ENCODE measurements around the gene HIF1AN. TPM values are rescaled to one million over a fixed set of nuclear protein-coding genes. Genes with fewer than 3 reads are reported as not detected.
"Not testable (repeated sequence)": the region's sequence is repeated elsewhere in the genome, so short reads cannot be mapped to it uniquely, and the experiment has no call there.

HIF1AN gene
- total and polyA plus RNA-seq, 2 experiments from 2014 or later, result 13.7 to 36.0 TPM

- H3K27ac ChIP-seq, result no peak overlapping the region
- TF ChIP-seq CTCF (IDR thresholded peaks at IDR 0.05; ENCODE audit: poor library complexity) (no peak), EZH2phosphoT487 (IDR thresholded peaks at IDR 0.05; ENCODE audit: low read depth, severe bottlenecking, unreplicated experiment) (no peak), EZH2 (IDR thresholded peaks at IDR 0.05; ENCODE audit: borderline replicate concordance) (no peak)
- DNase-seq (ENCODE audit: low spot score), result no peak
- WGBS (ENCODE audit: low lambda C conversion rate, missing lambda C conversion rate), result 51% methylated on average over 8 of the region's 8 CpGs
- H3K9me2 ChIP-seq (replicated peaks; ENCODE audit: insufficient read depth), result no peaks in the 10 kb centered on the region
- no peak overlapping the region for H3K4me2 ChIP-seq
- H3K36me3 ChIP-seq (replicated peaks; ENCODE audit: insufficient read depth, low read depth), result no peaks in the 10 kb centered on the region
- H3K27me3 ChIP-seq, result peaks cover 55% of the 10 kb centered on the region
- no peaks in the 10 kb centered on the region for H4K20me1 ChIP-seq (ENCODE audit: insufficient read depth, poor library complexity, severe bottlenecking)
- no peaks in the 10 kb centered on the region for H3K4me1 ChIP-seq (ENCODE audit: insufficient read depth)
- no peaks in the 10 kb centered on the region for H3K9me3 ChIP-seq (ENCODE audit: low read depth)
- no peak overlapping the region for H2AFZ ChIP-seq
- H3K79me2 ChIP-seq, result no peaks in the 10 kb centered on the region
- H3K4me3 ChIP-seq, result no peak overlapping the region
These were observed 34.8 kb downstream of the HIF1AN start for GRCh38 chr10:100570506-100570905.

- no peaks in the 10 kb centered on the region for H3K9me3 ChIP-seq (ENCODE audit: low read depth)
- H3K27me3 ChIP-seq, result peaks cover 49% of the 10 kb centered on the region
- H2AFZ ChIP-seq, result no peak overlapping the region
- no peaks in the 10 kb centered on the region for H3K36me3 ChIP-seq (replicated peaks; ENCODE audit: insufficient read depth, low read depth)
- no peak overlapping the region for H3K27ac ChIP-seq
- H3K4me1 ChIP-seq (ENCODE audit: insufficient read depth), result no peaks in the 10 kb centered on the region
- H3K9me2 ChIP-seq (replicated peaks; ENCODE audit: insufficient read depth), result no peaks in the 10 kb centered on the region
- no peaks in the 10 kb centered on the region for H3K79me2 ChIP-seq
- TF ChIP-seq EZH2 (IDR thresholded peaks at IDR 0.05; ENCODE audit: borderline replicate concordance) (no peak), CTCF (IDR thresholded peaks at IDR 0.05; ENCODE audit: poor library complexity) (no peak), EZH2phosphoT487 (IDR thresholded peaks at IDR 0.05; ENCODE audit: low read depth, severe bottlenecking, unreplicated experiment) (no peak)
- H4K20me1 ChIP-seq (ENCODE audit: insufficient read depth, poor library complexity, severe bottlenecking), result no peaks in the 10 kb centered on the region
- 89% methylated on average over 24 of the region's 24 CpGs for WGBS (ENCODE audit: low lambda C conversion rate, missing lambda C conversion rate)
- no peak overlapping the region for H3K4me2 ChIP-seq
- no peak overlapping the region for H3K4me3 ChIP-seq
- no peak for DNase-seq (ENCODE audit: low spot score)
These were observed 35.5 kb downstream of the HIF1AN start for GRCh38 chr10:100571084-100571856.

- H3K9me2 ChIP-seq (replicated peaks; ENCODE audit: insufficient read depth); H4K20me1 ChIP-seq (ENCODE audit: insufficient read depth, poor library complexity, severe bottlenecking); H3K79me2 ChIP-seq; H2AFZ ChIP-seq; H3K4me1 ChIP-seq (ENCODE audit: insufficient read depth); H3K27ac ChIP-seq; H3K4me3 ChIP-seq; H3K9me3 ChIP-seq (ENCODE audit: low read depth); DNase-seq (ENCODE audit: low spot score); H3K4me2 ChIP-seq; H3K36me3 ChIP-seq (replicated peaks; ENCODE audit: insufficient read depth, low read depth): not testable (repeated sequence)
- peaks cover 32% of the 10 kb centered on the region for H3K27me3 ChIP-seq
- 78% methylated on average over 7 of the region's 7 CpGs for WGBS (ENCODE audit: low lambda C conversion rate, missing lambda C conversion rate)
These were observed 39.4 kb downstream of the HIF1AN start for GRCh38 chr10:100575146-100575545.

GRCh38 chr10:100575585-100576281 is 40.0 kb downstream of the HIF1AN start:
- Histone ChIP-seq H3K9me3 (ENCODE audit: low read depth) (no peaks in the 10 kb centered on the region), H3K27me3 (peaks cover 27% of the 10 kb centered on the region), H2AFZ (no peak overlapping the region), H3K36me3 (replicated peaks; ENCODE audit: insufficient read depth, low read depth) (no peaks in the 10 kb centered on the region), H3K4me1 (ENCODE audit: insufficient read depth) (no peaks in the 10 kb centered on the region), H3K79me2 (no peaks in the 10 kb centered on the region), H3K27ac (no peak overlapping the region), H4K20me1 (ENCODE audit: insufficient read depth, poor library complexity, severe bottlenecking) (no peaks in the 10 kb centered on the region), H3K9me2 (replicated peaks; ENCODE audit: insufficient read depth) (no peaks in the 10 kb centered on the region), H3K4me3 (no peak overlapping the region), H3K4me2 (no peak overlapping the region)
- no peak for DNase-seq (ENCODE audit: low spot score)
- no peak for TF ChIP-seq EZH2phosphoT487 (IDR thresholded peaks at IDR 0.05; ENCODE audit: low read depth, severe bottlenecking, unreplicated experiment)
- no peak for TF ChIP-seq EZH2 (IDR thresholded peaks at IDR 0.05; ENCODE audit: borderline replicate concordance)
- TF ChIP-seq CTCF (IDR thresholded peaks at IDR 0.05; ENCODE audit: poor library complexity), result no peak
- 84% methylated on average over 8 of the region's 8 CpGs for WGBS (ENCODE audit: low lambda C conversion rate, missing lambda C conversion rate)

Data from hepatocyte (in vitro differentiated cells).